HG03354 (cell line): ENCODE measurements around the gene DNAJC6.

Experiments used
- ATAC-seq: cut with Tn5 transposase; IDR thresholded peaks from one replicate; pipeline ENCODE4 v1.9.1; 2021; ENCODE audit warnings: mild to moderate bottlenecking; ENCODE audit not compliant: unreplicated experiment, poor library complexity, severe bottlenecking

DNAJC6 gene

GRCh38 chr1:65393928-65394327 lies 84.6 kb downstream of the DNAJC6 start:
- ATAC-seq: no peak

- ATAC-seq: no peak
Measured at GRCh38 chr1:65395887-65396612, 86.7 kb downstream of the DNAJC6 start.

- no peak for ATAC-seq
Measured at GRCh38 chr1:65398083-65398482, 88.7 kb downstream of the DNAJC6 start.

- no peak for ATAC-seq
Measured at GRCh38 chr1:65399003-65399402, 89.7 kb downstream of the DNAJC6 start.

- ATAC-seq: no peak
Measured at GRCh38 chr1:65401612-65402011, 92.3 kb downstream of the DNAJC6 start.

- no peak for ATAC-seq
Measured at GRCh38 chr1:65404941-65405340, 95.6 kb downstream of the DNAJC6 start.

GRCh38 chr1:65407877-65408276 lies 98.5 kb downstream of the DNAJC6 start:
- ATAC-seq: no peak

- ATAC-seq: no peak
Measured at GRCh38 chr1:65409314-65409713, 100.0 kb downstream of the DNAJC6 start.

GRCh38 chr1:65409816-65410326 lies 100.5 kb downstream of the DNAJC6 start:
- ATAC-seq: no peak

GRCh38 chr1:65412256-65412983 lies 103.1 kb downstream of the DNAJC6 start:
- no peak for ATAC-seq

GRCh38 chr1:65412984-65413375 lies 103.6 kb downstream of the DNAJC6 start:
- no peak for ATAC-seq

GRCh38 chr1:65414538-65414937 lies 105.2 kb downstream of the DNAJC6 start:
- ATAC-seq: no peak

- ATAC-seq: no peak
Measured at GRCh38 chr1:65416767-65417166, 107.4 kb downstream of the DNAJC6 start.

- no peak for ATAC-seq
Measured at GRCh38 chr1:65417729-65418128, 108.4 kb downstream of the DNAJC6 start.

- ATAC-seq: no peak
Measured at GRCh38 chr1:65418522-65419185, 109.3 kb downstream of the DNAJC6 start.

GRCh38 chr1:65419681-65420589 lies 110.6 kb downstream of the DNAJC6 start:
- peak; percentile 92 for ATAC-seq

GRCh38 chr1:65420590-65421350 lies 111.4 kb downstream of the DNAJC6 start, which contains the start of the genes LEPR and LEPROT:
TSS of gene LEPR (plus strand) at chr1:65420668. CDS start at chr1:65565566, 144,898 bp downstream.
TSS of gene LEPROT (plus strand) at chr1:65420668. CDS start at chr1:65420725, 57 bp downstream.
- peak; percentile 45 for ATAC-seq

GRCh38 chr1:65421351-65422025 lies 112.1 kb downstream of the DNAJC6 start:
- no peak for ATAC-seq
